Activated naive CD4-positive, alpha-beta T cell treated with anti-CD3 and anti-CD28 coated beads, Interleukin-2, amount 10 ng/mL, durations not matched to agents 5 hours and 36 hours (primary cell): ENCODE results near the gene PYGB. TPM values are rescaled to one million over a fixed set of nuclear protein-coding genes. Genes with fewer than 3 reads are reported as not detected.

ENCODE experiments used
- total RNA-seq, 2 experiments: library from RNA; stranded (reverse); gene quantifications; one replicate each; pipeline ENCODE4 v1.2.3, GENCODE V29; 2021

PYGB gene
- 10 to 100 TPM; 26.2 to 27.2 TPM for total RNA-seq

GRCh38 chr20:25247956-25248785 lies at the start of gene PYGB:
Gene PYGB, plus strand, starts transcription at chr20:25248085. Its CDS starts 94 bp downstream, at chr20:25248179.

Other genes starting within 250 kb of the PYGB start
- gene ACSS1, start 189.9 kb upstream of the PYGB start, total RNA-seq = 10 to 100 TPM; 53.3 to 55.3 TPM
- gene VSX1, start 165.9 kb upstream of the PYGB start, total RNA-seq = not detected
- 10 to 100 TPM; 52.6 to 59.0 TPM for gene ENTPD6, start 52.4 kb upstream of the PYGB start, total RNA-seq
- gene ABHD12, start 142.8 kb downstream of the PYGB start, total RNA-seq = 10 to 100 TPM; 24.7 to 29.9 TPM
- gene GINS1, start 159.6 kb downstream of the PYGB start, total RNA-seq = 10 to 100 TPM; 17.4 to 18.9 TPM